ENCODE measurements around the gene TMEM254.

TMEM254 gene

DNA sequence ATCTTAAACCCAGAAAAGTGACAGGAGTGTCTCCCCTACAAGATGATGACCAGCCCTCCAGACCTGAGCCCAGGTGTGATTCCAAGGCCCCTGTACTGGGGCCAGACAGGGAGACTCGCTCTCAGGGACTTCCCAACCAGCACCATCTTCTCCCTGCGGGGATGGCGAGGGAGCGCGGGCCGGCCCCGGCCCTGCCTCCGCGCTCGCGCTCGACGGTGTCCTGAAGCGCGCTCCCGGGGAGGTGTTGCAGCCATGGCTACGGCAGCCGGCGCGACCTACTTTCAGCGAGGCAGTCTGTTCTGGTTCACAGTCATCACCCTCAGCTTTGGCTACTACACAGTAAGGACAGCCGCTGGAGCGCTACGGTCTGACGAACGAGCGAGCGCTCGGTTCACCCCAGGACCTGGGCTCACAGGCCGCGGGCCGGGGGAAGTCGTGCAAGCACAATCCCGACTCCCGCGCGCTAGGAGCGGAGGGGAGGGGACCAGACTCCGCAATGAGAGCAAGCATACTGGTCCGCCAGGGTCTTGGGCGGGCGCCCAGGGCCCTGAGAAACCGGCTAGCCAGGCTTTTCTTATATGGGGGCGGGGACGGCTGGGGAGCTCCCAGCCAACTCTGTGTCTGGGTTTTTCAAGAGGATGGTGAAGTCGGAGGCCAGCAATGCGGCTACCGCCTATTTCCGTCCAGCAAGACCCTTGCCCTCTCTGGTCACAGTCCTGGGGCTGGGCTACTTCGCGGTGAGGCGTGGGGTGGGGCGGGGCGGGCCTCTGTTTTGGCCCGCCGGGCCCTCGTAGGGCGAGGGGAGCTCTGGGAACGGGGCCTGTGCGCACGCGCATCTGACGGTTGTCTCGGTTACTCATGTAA, at the start of gene TMEM254 (continued):
- TF ChIP-seq, protein P1, sequence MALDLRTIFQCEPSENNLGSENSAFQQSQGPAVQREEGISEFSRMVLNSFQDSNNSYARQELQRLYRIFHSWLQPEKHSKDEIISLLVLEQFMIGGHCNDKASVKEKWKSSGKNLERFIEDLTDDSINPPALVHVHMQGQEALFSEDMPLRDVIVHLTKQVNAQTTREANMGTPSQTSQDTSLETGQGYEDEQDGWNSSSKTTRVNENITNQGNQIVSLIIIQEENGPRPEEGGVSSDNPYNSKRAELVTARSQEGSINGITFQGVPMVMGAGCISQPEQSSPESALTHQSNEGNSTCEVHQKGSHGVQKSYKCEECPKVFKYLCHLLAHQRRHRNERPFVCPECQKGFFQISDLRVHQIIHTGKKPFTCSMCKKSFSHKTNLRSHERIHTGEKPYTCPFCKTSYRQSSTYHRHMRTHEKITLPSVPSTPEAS (tag by site-specific recombination; IDR thresholded peaks at IDR 0.05) = 0 out of 2 replicates have a peak, but pooled peaks have one; percentile 14
- TF ChIP-seq TRIM28 (IDR thresholded peaks at IDR 0.05; ENCODE audit: borderline replicate concordance, low read length) (no peak), ZNF514 (tag by site-specific recombination; IDR thresholded peaks at IDR 0.05) (no peak), YY2 (tag by site-specific recombination; IDR thresholded peaks at IDR 0.05) (no peak), ZBTB1 (tag by site-specific recombination; IDR thresholded peaks at IDR 0.05) (no peak), ZFP3 (tag by site-specific recombination; IDR thresholded peaks at IDR 0.05; ENCODE audit: low read depth) (no peak), ZNF48 (tag by site-specific recombination; IDR thresholded peaks at IDR 0.05) (no peak), GLI4 (tag by site-specific recombination; IDR thresholded peaks at IDR 0.05) (no peak), ZNF174 (tag by site-specific recombination; IDR thresholded peaks at IDR 0.05) (no peak), KLF9 (tag by site-specific recombination; IDR thresholded peaks at IDR 0.05; ENCODE audit: low read depth) (peak; percentile 79), ZNF23 (tag by site-specific recombination; IDR thresholded peaks at IDR 0.05; ENCODE audit: borderline replicate concordance) (no peak), ZIC2 (tag by site-specific recombination; IDR thresholded peaks at IDR 0.05) (no peak; the same call in 1 of the 2 replicates), ZFP37 (tag by site-specific recombination; IDR thresholded peaks at IDR 0.05) (peak; percentile 90), ZNF157 (tag by site-specific recombination; IDR thresholded peaks at IDR 0.05) (no peak), BCL11A (tag by site-specific recombination; IDR thresholded peaks at IDR 0.05; ENCODE audit: low read depth) (no peak), ZNF544 (tag by site-specific recombination; IDR thresholded peaks at IDR 0.05) (no peak), ZNF202 (tag by site-specific recombination; IDR thresholded peaks at IDR 0.05; ENCODE audit: borderline replicate concordance) (no peak), ZNF624 (tag by site-specific recombination; IDR thresholded peaks at IDR 0.05) (no peak), ZNF791 (tag by site-specific recombination; IDR thresholded peaks at IDR 0.05) (no peak), PRDM1 (tag by site-specific recombination; IDR thresholded peaks at IDR 0.05) (no peak), ZNF416 (tag by site-specific recombination; IDR thresholded peaks at IDR 0.05) (no peak), ZNF777 (tag by site-specific recombination; IDR thresholded peaks at IDR 0.05; ENCODE audit: borderline replicate concordance) (no peak), ZNF155 (tag by site-specific recombination; IDR thresholded peaks at IDR 0.05) (no peak)
- TF ChIP-seq, protein P2, sequence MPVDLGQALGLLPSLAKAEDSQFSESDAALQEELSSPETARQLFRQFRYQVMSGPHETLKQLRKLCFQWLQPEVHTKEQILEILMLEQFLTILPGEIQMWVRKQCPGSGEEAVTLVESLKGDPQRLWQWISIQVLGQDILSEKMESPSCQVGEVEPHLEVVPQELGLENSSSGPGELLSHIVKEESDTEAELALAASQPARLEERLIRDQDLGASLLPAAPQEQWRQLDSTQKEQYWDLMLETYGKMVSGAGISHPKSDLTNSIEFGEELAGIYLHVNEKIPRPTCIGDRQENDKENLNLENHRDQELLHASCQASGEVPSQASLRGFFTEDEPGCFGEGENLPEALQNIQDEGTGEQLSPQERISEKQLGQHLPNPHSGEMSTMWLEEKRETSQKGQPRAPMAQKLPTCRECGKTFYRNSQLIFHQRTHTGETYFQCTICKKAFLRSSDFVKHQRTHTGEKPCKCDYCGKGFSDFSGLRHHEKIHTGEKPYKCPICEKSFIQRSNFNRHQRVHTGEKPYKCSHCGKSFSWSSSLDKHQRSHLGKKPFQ (tag by site-specific recombination; IDR thresholded peaks at IDR 0.05) = no peak
- TF ChIP-seq, protein P3, sequence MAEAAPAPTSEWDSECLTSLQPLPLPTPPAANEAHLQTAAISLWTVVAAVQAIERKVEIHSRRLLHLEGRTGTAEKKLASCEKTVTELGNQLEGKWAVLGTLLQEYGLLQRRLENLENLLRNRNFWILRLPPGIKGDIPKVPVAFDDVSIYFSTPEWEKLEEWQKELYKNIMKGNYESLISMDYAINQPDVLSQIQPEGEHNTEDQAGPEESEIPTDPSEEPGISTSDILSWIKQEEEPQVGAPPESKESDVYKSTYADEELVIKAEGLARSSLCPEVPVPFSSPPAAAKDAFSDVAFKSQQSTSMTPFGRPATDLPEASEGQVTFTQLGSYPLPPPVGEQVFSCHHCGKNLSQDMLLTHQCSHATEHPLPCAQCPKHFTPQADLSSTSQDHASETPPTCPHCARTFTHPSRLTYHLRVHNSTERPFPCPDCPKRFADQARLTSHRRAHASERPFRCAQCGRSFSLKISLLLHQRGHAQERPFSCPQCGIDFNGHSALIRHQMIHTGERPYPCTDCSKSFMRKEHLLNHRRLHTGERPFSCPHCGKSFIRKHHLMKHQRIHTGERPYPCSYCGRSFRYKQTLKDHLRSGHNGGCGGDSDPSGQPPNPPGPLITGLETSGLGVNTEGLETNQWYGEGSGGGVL (tag by site-specific recombination; IDR thresholded peaks at IDR 0.05) = no peak
- TF ChIP-seq, protein P4, sequence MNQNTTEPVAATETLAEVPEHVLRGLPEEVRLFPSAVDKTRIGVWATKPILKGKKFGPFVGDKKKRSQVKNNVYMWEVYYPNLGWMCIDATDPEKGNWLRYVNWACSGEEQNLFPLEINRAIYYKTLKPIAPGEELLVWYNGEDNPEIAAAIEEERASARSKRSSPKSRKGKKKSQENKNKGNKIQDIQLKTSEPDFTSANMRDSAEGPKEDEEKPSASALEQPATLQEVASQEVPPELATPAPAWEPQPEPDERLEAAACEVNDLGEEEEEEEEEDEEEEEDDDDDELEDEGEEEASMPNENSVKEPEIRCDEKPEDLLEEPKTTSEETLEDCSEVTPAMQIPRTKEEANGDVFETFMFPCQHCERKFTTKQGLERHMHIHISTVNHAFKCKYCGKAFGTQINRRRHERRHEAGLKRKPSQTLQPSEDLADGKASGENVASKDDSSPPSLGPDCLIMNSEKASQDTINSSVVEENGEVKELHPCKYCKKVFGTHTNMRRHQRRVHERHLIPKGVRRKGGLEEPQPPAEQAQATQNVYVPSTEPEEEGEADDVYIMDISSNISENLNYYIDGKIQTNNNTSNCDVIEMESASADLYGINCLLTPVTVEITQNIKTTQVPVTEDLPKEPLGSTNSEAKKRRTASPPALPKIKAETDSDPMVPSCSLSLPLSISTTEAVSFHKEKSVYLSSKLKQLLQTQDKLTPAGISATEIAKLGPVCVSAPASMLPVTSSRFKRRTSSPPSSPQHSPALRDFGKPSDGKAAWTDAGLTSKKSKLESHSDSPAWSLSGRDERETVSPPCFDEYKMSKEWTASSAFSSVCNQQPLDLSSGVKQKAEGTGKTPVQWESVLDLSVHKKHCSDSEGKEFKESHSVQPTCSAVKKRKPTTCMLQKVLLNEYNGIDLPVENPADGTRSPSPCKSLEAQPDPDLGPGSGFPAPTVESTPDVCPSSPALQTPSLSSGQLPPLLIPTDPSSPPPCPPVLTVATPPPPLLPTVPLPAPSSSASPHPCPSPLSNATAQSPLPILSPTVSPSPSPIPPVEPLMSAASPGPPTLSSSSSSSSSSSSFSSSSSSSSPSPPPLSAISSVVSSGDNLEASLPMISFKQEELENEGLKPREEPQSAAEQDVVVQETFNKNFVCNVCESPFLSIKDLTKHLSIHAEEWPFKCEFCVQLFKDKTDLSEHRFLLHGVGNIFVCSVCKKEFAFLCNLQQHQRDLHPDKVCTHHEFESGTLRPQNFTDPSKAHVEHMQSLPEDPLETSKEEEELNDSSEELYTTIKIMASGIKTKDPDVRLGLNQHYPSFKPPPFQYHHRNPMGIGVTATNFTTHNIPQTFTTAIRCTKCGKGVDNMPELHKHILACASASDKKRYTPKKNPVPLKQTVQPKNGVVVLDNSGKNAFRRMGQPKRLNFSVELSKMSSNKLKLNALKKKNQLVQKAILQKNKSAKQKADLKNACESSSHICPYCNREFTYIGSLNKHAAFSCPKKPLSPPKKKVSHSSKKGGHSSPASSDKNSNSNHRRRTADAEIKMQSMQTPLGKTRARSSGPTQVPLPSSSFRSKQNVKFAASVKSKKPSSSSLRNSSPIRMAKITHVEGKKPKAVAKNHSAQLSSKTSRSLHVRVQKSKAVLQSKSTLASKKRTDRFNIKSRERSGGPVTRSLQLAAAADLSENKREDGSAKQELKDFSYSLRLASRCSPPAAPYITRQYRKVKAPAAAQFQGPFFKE (tag by site-specific recombination; IDR thresholded peaks at IDR 0.05; ENCODE audit: borderline replicate concordance) = no peak
- TF ChIP-seq, protein P5, sequence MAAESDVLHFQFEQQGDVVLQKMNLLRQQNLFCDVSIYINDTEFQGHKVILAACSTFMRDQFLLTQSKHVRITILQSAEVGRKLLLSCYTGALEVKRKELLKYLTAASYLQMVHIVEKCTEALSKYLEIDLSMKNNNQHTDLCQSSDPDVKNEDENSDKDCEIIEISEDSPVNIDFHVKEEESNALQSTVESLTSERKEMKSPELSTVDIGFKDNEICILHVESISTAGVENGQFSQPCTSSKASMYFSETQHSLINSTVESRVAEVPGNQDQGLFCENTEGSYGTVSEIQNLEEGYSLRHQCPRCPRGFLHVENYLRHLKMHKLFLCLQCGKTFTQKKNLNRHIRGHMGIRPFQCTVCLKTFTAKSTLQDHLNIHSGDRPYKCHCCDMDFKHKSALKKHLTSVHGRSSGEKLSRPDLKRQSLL (tag by site-specific recombination; IDR thresholded peaks at IDR 0.05) = no peak

Data from HEK293 (cell line).